PC-3 (cell line): ENCODE measurements around the gene SLIT2. TPM values are rescaled to one million over a fixed set of nuclear protein-coding genes. Genes with fewer than 3 reads are reported as not detected.

ENCODE experiments used
- ATAC-seq: fragments of 200-7000 bp; cut with Tn5 transposase; 2 replicates; pipeline ENCODE4 v1.9.1; 2020; ENCODE audit warnings: mild to moderate bottlenecking, moderate library complexity
- Bru-seq: library from RNA; stranded (reverse); fragments of 400-500 nt; gene quantifications from one replicate; lab custom pipeline; 2021; lab: Mats Ljungman, UMichigan
- BruChase-seq, 2 experiments: library from RNA; stranded (reverse); fragments of 400-500 nt; gene quantifications; one replicate each; lab custom pipeline; 2021; lab: Mats Ljungman, UMichigan
- BruUV-seq: library from RNA; stranded (reverse); fragments of 400-500 nt; replicated peaks from 2 replicates; lab custom pipeline; 2021; lab: Mats Ljungman, UMichigan
- CTCF ChIA-PET: fragments of 300-600 bp; sonication (Branson Sonifier 250); formaldehyde crosslinking; loops from one replicate; lab custom pipeline; 2022; ENCODE audit warnings: antibody characterized with exemption; lab: Charles Lee
- POLR2A ChIA-PET: fragments of 300-600 bp; sonication (Branson Sonifier 250); formaldehyde crosslinking; loops from one replicate; lab custom pipeline; 2022; ENCODE audit warnings: antibody characterized with exemption; ENCODE audit not compliant: unreplicated experiment; lab: Charles Lee
- DNase-seq: peaks from one replicate; pipeline ENCODE4 v3.0.0-alpha.2; 2015
- H2AFZ ChIP-seq: fragments of 300-600 bp; sonication (generic); 2 replicates; pipeline ENCODE4 v1.6.0; 2016; ENCODE audit warnings: antibody characterized with exemption, low read length
- H3F3A ChIP-seq: fragments of 300-600 bp; sonication (generic); one replicate; pipeline ENCODE4 v1.6.0; 2017; ENCODE audit warnings: antibody characterized with exemption, low read length, control low read depth, mild to moderate bottlenecking; ENCODE audit not compliant: unreplicated experiment
- H3K27ac ChIP-seq: fragments of 300-600 bp; sonication (generic); 2 replicates; pipeline ENCODE4 v1.5.1; 2016; ENCODE audit warnings: mild to moderate bottlenecking, low read length
- H3K27me3 ChIP-seq: fragments of 300-600 bp; sonication (generic); 2 replicates; pipeline ENCODE4 v1.6.1; 2016; ENCODE audit warnings: low read length, mixed read lengths
- H3K36me3 ChIP-seq: fragments of 300-600 bp; sonication (generic); 2 replicates; pipeline ENCODE4 v1.6.1; 2016; ENCODE audit warnings: low read depth, mixed run types, low read length, mixed read lengths
- H3K4me1 ChIP-seq: fragments of 300-600 bp; sonication (generic); 2 replicates; pipeline ENCODE4 v1.5.1; 2016; ENCODE audit warnings: low read length; ENCODE audit not compliant: insufficient read depth
- H3K4me2 ChIP-seq: fragments of 300-600 bp; sonication (generic); 2 replicates; pipeline ENCODE4 v1.6.0; 2016; ENCODE audit warnings: low read length
- H3K4me3 ChIP-seq: fragments of 300-600 bp; sonication (generic); 2 replicates; pipeline ENCODE4 v1.5.1; 2016; ENCODE audit warnings: mild to moderate bottlenecking, low read length, mixed read lengths
- H3K79me2 ChIP-seq: fragments of 300-600 bp; sonication (generic); 2 replicates; pipeline ENCODE4 v1.6.1; 2017; ENCODE audit warnings: low read length, mixed read lengths
- H3K9ac ChIP-seq: fragments of 300-600 bp; sonication (generic); 2 replicates; pipeline ENCODE4 v1.6.0; 2016; ENCODE audit warnings: mild to moderate bottlenecking, low read length
- H3K9me2 ChIP-seq: fragments of 300-600 bp; sonication (generic); replicated peaks from 2 replicates; pipeline ENCODE4 v1.6.1; 2016; ENCODE audit warnings: mixed run types, low read length, mixed read lengths
- H3K9me3 ChIP-seq: fragments of 300-600 bp; sonication (generic); 2 replicates; pipeline ENCODE4 v1.6.1; 2016; ENCODE audit warnings: low read length, mixed read lengths
- H4K20me1 ChIP-seq: fragments of 300-600 bp; sonication (generic); 2 replicates; pipeline ENCODE4 v1.6.1; 2016; ENCODE audit warnings: low read length, mixed read lengths
- CTCF ChIP-seq: fragments of 300-600 bp; sonication (generic); conservative IDR thresholded peaks from 2 replicates; pipeline ENCODE4 v1.5.1; 2017; ENCODE audit warnings: antibody characterized with exemption, low read depth, mild to moderate bottlenecking, low read length
- EZH2 ChIP-seq: fragments of 300-600 bp; sonication (generic); IDR thresholded peaks from one replicate; pipeline ENCODE4 v1.6.1; 2017; ENCODE audit warnings: antibody characterized with exemption, mild to moderate bottlenecking, low read length; ENCODE audit not compliant: unreplicated experiment
- EZH2phosphoT487 ChIP-seq: fragments of 300-600 bp; sonication (generic); IDR thresholded peaks from 2 replicates; pipeline ENCODE4 v1.6.1; 2018; ENCODE audit warnings: mild to moderate bottlenecking, antibody characterized with exemption, low read length, borderline replicate concordance
- intact Hi-C: fragments of 100-400 bp; cut with micrococcal nuclease; formaldehyde crosslinking; loops from 2 replicates; pipeline ENCODE4 v1.9.0; 2023
- long read RNA-seq: library from polyadenylated mRNA; unstranded; transcript quantifications from one replicate; pipeline ENCODE4 v2.0.0, GENCODE V29; 2021; ENCODE audit not compliant: unreplicated experiment
- total RNA-seq: library from RNA; depleted of rRNA; stranded (reverse); fragments of >200 nt; gene quantifications from 2 replicates; pipeline ENCODE4 v1.2.3, GENCODE V29; 2014; rRNA removed

Gene SLIT2
- total RNA-seq (19.1 and 28.7 TPM in 2 replicates), Bru-seq, nascent RNA (percentile 85 among the genes with signal in this experiment), BruChase-seq, experiment 1, labeled RNA remaining after a 6-hour chase (percentile 69 among the genes with signal in this experiment), BruChase-seq, experiment 2, labeled RNA remaining after a 2-hour chase (percentile 84 among the genes with signal in this experiment)
- long read RNA-seq, full-length matches to known transcripts: 4 of 88 reads
- long read RNA-seq, partial matches to known transcripts: 52 of 88 reads
- long read RNA-seq, other reads (novel, unspliced or antisense): 32 of 88 reads

GRCh38 chr4:20251796-20252655, at the start of gene SLIT2:
SLIT2 (plus strand) TSS chr4:20251905; CDS start chr4:20253816, 1,911 bp downstream.
- H3K9me2 ChIP-seq: no peaks in the 10 kb centered on the region
- POLR2A ChIA-PET: interaction anchor here (0.6 to 0.7 kb wide), 6 partner anchors 13 to 696 kb away, joined by 3 to 4 read pairs (median 4); no protein-coding TSS in a partner anchor
- peaks cover 32% of the 10 kb centered on the region for H3K4me1 ChIP-seq
- H3K4me3 ChIP-seq: peak within 1 kb of the TSS; percentile 96
- peak within 1 kb of the TSS; percentile 76 for H3K9ac ChIP-seq
- peak; percentile 66 for ATAC-seq
- DNase-seq: peak; percentile 82
- no peaks in the 10 kb centered on the region for H3F3A ChIP-seq
- peak within 1 kb of the TSS; percentile 28; the same call in 1 of the 2 replicates for H3K27ac ChIP-seq
- no peaks in the 10 kb centered on the region for H3K9me3 ChIP-seq
- H3K36me3 ChIP-seq: no peaks in the 10 kb centered on the region
- H3K79me2 ChIP-seq: peaks cover 53% of the 10 kb centered on the region
- TF ChIP-seq EZH2phosphoT487: no peak
- no peak for TF ChIP-seq CTCF
- TF ChIP-seq EZH2: no peak
- no peaks in the 10 kb centered on the region for H3K27me3 ChIP-seq
- intact Hi-C loops: loop anchor here (5.0 kb wide), 1 partner anchor 795 kb away; no protein-coding TSS in a partner anchor
- CTCF ChIA-PET: interaction anchor here (0.6 kb wide), 1 partner anchor 947 kb away, joined by 3 read pairs; no protein-coding TSS in a partner anchor
- BruUV-seq: no TSS peak
- peak within 1 kb of the TSS; percentile 89 for H2AFZ ChIP-seq
- H3K4me2 ChIP-seq: peak within 1 kb of the TSS; percentile 99
- H4K20me1 ChIP-seq: peaks cover 41% of the 10 kb centered on the region

- H3K4me1 ChIP-seq: peaks cover 18% of the 10 kb centered on the region
- H3K9me2 ChIP-seq: no peaks in the 10 kb centered on the region
- no TSS peak for BruUV-seq
- ATAC-seq (peak; percentile 69), DNase-seq (peak; percentile 75)
- ChIA-PET CTCF (no interaction called here), POLR2A (no interaction called here)
- H3K27me3 ChIP-seq: no peaks in the 10 kb centered on the region
- H3K79me2 ChIP-seq: no peaks in the 10 kb centered on the region
- intact Hi-C loops: no loop called here
- H3F3A ChIP-seq: no peaks in the 10 kb centered on the region
- H3K4me3 ChIP-seq: no peak overlapping the region
- H4K20me1 ChIP-seq: no peaks in the 10 kb centered on the region
- TF ChIP-seq EZH2 (no peak), CTCF (no peak), EZH2phosphoT487 (no peak)
- no peak overlapping the region for H3K9ac ChIP-seq
- peak overlapping the region; percentile 35 for H3K27ac ChIP-seq
- no peak overlapping the region for H2AFZ ChIP-seq
- no peaks in the 10 kb centered on the region for H3K36me3 ChIP-seq
- no peaks in the 10 kb centered on the region for H3K9me3 ChIP-seq
- H3K4me2 ChIP-seq: peak overlapping the region; percentile 54; the same call in 1 of the 2 replicates
Observed at GRCh38 chr4:20203508-20203907, 48.2 kb upstream of the SLIT2 start.
